BLaER1 (cell line): Measurements from ENCODE around the gene DDX10.

Experiments used
- H3K27ac ChIP-seq: shearing (Covaris generic); formaldehyde crosslinking; 2 replicates; pipeline ENCODE4 v1.8.1; 2022
- H3K27me3 ChIP-seq: shearing (Covaris generic); formaldehyde crosslinking; 2 replicates; pipeline ENCODE4 v1.8.1; 2022
- H3K36me3 ChIP-seq: shearing (Covaris generic); formaldehyde crosslinking; 2 replicates; pipeline ENCODE4 v1.8.1; 2022
- H3K4me1 ChIP-seq: shearing (Covaris generic); formaldehyde crosslinking; 2 replicates; pipeline ENCODE4 v1.8.1; 2022
- H3K4me2 ChIP-seq: shearing (Covaris generic); formaldehyde crosslinking; 2 replicates; pipeline ENCODE4 v1.8.1; 2022
- H3K4me3 ChIP-seq: shearing (Covaris generic); formaldehyde crosslinking; 2 replicates; pipeline ENCODE4 v1.8.1; 2022
- H3K9ac ChIP-seq: shearing (Covaris generic); formaldehyde crosslinking; 2 replicates; pipeline ENCODE4 v1.8.1; 2022
- H3K9me3 ChIP-seq: shearing (Covaris generic); formaldehyde crosslinking; 2 replicates; pipeline ENCODE4 v1.8.1; 2022
- H4K20me1 ChIP-seq: shearing (Covaris generic); formaldehyde crosslinking; 2 replicates; pipeline ENCODE4 v1.8.1; 2022
- Cebpa-rat ChIP-seq: shearing (Covaris generic); IDR thresholded peaks from 2 replicates; pipeline ENCODE4 v1.8.1; 2022

The DDX10 gene

DNA sequence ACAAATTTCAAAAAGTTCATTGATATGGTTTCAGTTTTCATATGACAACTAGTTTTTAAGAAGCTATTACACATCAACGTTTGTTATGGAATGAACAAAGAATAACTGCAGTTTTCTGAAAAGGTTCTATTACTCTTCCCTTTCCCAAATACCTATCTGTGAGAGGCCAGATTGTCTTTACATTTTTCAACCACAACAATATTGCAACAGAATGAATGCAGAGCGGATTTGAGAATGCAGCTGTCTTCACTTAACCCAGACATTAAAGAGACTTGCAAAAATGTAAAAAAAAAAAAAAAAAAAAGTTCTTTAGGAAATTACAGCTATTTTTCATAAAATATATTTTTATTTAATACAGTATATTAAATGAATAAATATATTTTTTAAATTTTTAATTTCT is 250.8 kb downstream of the DDX10 start:
- no peaks in the 10 kb centered on the region for H3K4me1 ChIP-seq
- no peaks in the 10 kb centered on the region for H3K9me3 ChIP-seq
- H3K36me3 ChIP-seq = peaks cover 6% of the 10 kb centered on the region; the same call in 1 of the 2 replicates
- no peak overlapping the region for H3K9ac ChIP-seq
- H3K27me3 ChIP-seq = no peaks in the 10 kb centered on the region
- H3K4me3 ChIP-seq = no peak overlapping the region
- TF ChIP-seq Cebpa-rat = no peak
- H4K20me1 ChIP-seq = no peaks in the 10 kb centered on the region
- H3K27ac ChIP-seq = no peak overlapping the region
- H3K4me2 ChIP-seq = no peak overlapping the region

DNA sequence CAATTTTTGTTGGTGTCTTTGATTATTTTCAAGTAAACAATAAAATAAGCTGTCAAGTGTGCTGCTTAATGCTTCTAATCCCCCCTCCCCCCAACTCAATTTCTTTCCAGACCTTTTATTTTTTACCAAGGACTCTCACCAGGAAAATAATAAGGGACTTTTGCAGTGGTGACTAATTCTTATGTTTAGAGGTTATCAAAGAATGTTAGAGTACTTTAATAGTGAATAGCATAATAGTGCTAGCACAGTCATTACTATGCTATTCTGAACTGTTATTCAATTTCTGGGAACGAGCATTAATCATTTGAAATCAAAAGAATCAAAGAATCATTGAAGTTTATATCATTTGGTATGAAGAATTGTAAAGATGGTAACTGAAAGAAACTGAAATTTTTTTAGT is 251.4 kb downstream of the DDX10 start:
- H3K27me3 ChIP-seq = no peaks in the 10 kb centered on the region
- TF ChIP-seq Cebpa-rat = no peak
- H3K9me3 ChIP-seq = no peaks in the 10 kb centered on the region
- H3K36me3 ChIP-seq = peaks cover 7% of the 10 kb centered on the region; the same call in 1 of the 2 replicates
- H3K9ac ChIP-seq = no peak overlapping the region
- no peak overlapping the region for H3K4me3 ChIP-seq
- H4K20me1 ChIP-seq = no peaks in the 10 kb centered on the region
- no peak overlapping the region for H3K4me2 ChIP-seq
- H3K4me1 ChIP-seq = no peaks in the 10 kb centered on the region
- H3K27ac ChIP-seq = no peak overlapping the region

DNA sequence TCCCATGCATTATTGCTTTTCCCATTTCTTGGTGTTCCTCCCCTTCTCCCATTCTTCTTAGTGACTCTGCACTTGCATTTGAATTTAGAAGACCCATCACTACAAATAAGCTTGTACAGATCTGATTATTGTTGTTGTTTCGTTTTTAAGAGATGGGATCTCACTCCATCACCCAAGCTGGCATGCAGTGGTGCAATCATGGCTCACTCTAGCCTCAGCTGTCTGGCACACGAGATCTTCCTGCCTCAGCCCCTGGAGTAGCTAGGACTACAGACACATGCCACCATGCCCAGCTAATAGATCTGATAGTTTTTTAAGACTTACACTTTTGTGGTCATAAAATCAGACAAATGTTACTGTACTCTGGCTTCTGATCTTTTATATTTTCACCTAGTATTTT is 252.1 kb downstream of the DDX10 start:
- Histone ChIP-seq H3K36me3 (peaks cover 10% of the 10 kb centered on the region; the same call in 1 of the 2 replicates), H3K4me1 (no peaks in the 10 kb centered on the region), H4K20me1 (no peaks in the 10 kb centered on the region), H3K9ac (no peak overlapping the region), H3K4me3 (no peak overlapping the region), H3K27me3 (no peaks in the 10 kb centered on the region), H3K9me3 (no peaks in the 10 kb centered on the region), H3K4me2 (no peak overlapping the region), H3K27ac (no peak overlapping the region)
- TF ChIP-seq Cebpa-rat = no peak

DNA sequence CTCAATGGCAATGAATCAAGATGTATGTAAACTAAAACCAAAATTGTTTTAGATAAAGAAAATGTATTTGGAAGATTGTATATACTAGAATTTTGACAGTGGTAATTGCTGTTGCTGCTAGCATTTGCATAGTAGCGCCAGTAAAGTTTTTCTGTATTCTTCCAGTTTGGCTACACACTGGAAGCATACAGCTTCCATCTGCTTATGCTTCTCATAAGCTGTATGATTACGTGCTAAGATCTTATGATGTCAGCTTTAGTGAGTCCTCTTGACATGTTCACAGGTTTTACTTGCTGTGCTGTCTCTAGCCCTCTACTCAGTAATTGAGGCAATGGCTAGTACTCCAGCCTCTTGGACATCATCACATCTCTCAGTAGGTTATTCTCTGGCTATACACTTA is 256.3 kb downstream of the DDX10 start:
- Histone ChIP-seq H3K27me3 (no peaks in the 10 kb centered on the region), H3K9me3 (no peaks in the 10 kb centered on the region), H3K27ac (no peak overlapping the region), H4K20me1 (0 out of 2 replicates have a peak, but pooled peaks cover 10% of the 10 kb centered on the region), H3K4me1 (no peaks in the 10 kb centered on the region), H3K36me3 (peaks cover 10% of the 10 kb centered on the region; the same call in 1 of the 2 replicates), H3K9ac (no peak overlapping the region), H3K4me3 (no peak overlapping the region), H3K4me2 (no peak overlapping the region)
- TF ChIP-seq Cebpa-rat = no peak

DNA sequence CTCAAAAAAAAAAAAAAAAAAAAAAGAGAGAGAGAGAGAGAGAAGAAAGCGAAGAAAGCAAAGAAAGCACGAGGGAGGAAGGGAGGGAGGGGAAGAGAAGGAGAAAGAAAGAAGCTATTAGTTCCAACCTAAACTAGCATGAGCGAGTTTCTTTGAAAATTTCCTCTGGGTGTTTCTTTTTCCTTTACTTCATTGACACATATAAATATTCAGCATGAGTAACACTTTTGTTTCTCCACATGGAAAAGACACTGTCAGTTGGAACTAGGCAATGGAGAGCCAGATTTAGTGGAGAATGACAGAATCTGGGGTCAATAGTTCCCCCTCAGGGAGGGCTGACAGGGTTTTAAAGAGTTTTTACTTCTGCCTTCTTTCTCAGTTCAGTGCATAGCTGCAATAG is 257.4 kb downstream of the DDX10 start:
- H3K27me3 ChIP-seq = no peaks in the 10 kb centered on the region
- H3K4me1 ChIP-seq = no peaks in the 10 kb centered on the region
- H3K9me3 ChIP-seq = no peaks in the 10 kb centered on the region
- H3K36me3 ChIP-seq = peaks cover 10% of the 10 kb centered on the region; the same call in 1 of the 2 replicates
- no peak overlapping the region for H3K9ac ChIP-seq
- 0 out of 2 replicates have a peak, but pooled peaks cover 10% of the 10 kb centered on the region for H4K20me1 ChIP-seq
- no peak for TF ChIP-seq Cebpa-rat
- H3K4me3 ChIP-seq = no peak overlapping the region
- H3K27ac ChIP-seq = no peak overlapping the region
- H3K4me2 ChIP-seq = no peak overlapping the region

DNA sequence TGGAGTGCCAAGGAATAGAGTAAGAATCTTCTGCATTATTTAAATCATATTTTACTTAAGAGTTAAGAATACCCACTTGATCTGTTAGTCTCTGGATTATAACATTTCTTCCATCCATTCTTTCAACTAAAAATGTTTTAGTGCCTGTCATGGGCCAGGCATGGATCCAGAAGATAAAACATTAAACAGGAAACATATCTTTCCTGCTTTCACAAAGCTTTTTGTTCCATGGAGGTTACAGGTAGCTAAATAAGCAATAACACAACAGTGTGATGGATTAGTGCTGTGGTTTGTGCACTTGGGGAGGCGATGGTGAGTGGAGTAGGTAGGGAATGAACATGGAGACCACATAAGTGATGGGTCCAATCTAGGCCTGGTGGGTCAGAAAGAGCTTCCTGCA is 258.5 kb downstream of the DDX10 start:
- Histone ChIP-seq H3K9ac (no peak overlapping the region), H3K4me1 (no peaks in the 10 kb centered on the region), H3K9me3 (no peaks in the 10 kb centered on the region), H3K27me3 (no peaks in the 10 kb centered on the region), H3K36me3 (peaks cover 10% of the 10 kb centered on the region; the same call in 1 of the 2 replicates), H3K27ac (no peak overlapping the region), H3K4me3 (no peak overlapping the region), H4K20me1 (0 out of 2 replicates have a peak, but pooled peaks cover 10% of the 10 kb centered on the region), H3K4me2 (no peak overlapping the region)
- no peak for TF ChIP-seq Cebpa-rat

DNA sequence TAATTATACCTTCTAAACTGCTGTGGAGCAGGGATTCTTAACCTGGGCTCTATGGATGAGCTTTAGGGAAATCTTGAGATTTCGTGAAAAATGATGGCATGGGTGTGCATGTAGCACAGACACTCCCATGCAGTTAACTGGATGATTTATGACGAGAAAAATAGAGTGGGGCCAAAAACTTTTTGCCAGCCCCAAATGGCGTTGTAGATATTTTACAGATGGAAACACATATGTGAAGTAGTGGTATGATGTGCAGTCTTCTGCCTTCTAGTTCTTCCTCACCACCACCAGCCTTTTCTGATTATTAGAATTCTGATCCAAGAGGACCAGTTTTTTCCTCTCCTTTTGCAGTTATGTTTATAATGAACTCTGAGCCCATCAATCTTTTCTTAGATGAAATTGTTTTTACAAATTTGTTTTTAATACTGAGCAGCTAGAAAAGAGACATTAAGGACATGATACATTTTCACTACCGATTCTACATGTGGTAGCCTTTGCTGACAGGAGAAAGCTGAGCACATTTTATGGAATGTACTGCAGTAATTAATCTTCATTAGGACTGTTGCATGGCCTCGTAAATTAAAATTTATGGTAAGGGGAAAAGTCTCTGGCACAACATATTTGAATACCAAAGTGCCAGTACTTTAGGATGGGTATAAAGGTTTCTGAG is 261.4 kb downstream of the DDX10 start:
- 0 out of 2 replicates have a peak, but pooled peaks cover 10% of the 10 kb centered on the region for H4K20me1 ChIP-seq
- H3K36me3 ChIP-seq = peaks cover 6% of the 10 kb centered on the region; the same call in 1 of the 2 replicates
- no peak overlapping the region for H3K4me3 ChIP-seq
- H3K27ac ChIP-seq = no peak overlapping the region
- no peak for TF ChIP-seq Cebpa-rat
- H3K27me3 ChIP-seq = no peaks in the 10 kb centered on the region
- no peak overlapping the region for H3K9ac ChIP-seq
- H3K9me3 ChIP-seq = no peaks in the 10 kb centered on the region
- no peaks in the 10 kb centered on the region for H3K4me1 ChIP-seq
- no peak overlapping the region for H3K4me2 ChIP-seq

DNA sequence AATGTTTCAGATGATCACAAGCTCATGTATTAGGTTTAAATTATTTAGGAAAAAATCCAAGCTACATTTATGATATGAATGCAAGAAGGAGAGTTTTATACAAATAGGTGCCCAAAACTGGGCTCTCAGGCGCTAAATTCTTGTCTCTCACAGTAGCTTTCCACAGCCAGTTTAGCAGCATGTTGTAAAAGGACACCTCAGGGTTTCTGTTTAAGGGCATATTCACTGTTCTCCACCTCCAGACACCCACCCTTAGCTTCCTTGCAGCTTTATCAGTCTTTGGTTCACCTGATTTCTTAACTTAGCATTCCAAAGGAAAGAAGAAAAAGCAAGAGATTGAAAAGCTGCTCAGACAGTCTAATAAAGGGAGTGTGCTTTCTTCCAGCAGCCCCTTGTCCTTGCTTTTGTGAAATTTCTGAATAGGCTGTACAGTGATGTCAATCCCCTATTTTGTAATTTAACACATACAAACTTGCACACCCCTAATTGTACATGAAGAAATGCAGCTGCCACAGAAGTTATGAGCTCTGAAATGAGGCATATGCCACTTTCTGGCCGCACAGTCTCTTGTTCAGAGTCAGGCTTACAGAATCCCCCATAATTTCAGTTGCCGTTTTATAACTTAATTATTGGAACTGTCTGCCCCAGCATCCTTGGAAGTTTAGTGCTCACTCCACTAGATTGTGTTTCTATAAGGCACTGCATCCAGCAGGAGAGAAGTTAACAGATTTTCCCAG is 262.1 kb downstream of the DDX10 start:
- H3K4me1 ChIP-seq = no peaks in the 10 kb centered on the region
- H4K20me1 ChIP-seq = 0 out of 2 replicates have a peak, but pooled peaks cover 10% of the 10 kb centered on the region
- H3K9ac ChIP-seq = no peak overlapping the region
- H3K9me3 ChIP-seq = no peaks in the 10 kb centered on the region
- no peak overlapping the region for H3K4me3 ChIP-seq
- no peak overlapping the region for H3K27ac ChIP-seq
- no peak for TF ChIP-seq Cebpa-rat
- H3K27me3 ChIP-seq = no peaks in the 10 kb centered on the region
- H3K4me2 ChIP-seq = no peak overlapping the region
- H3K36me3 ChIP-seq = peaks cover 4% of the 10 kb centered on the region; the same call in 1 of the 2 replicates

DNA sequence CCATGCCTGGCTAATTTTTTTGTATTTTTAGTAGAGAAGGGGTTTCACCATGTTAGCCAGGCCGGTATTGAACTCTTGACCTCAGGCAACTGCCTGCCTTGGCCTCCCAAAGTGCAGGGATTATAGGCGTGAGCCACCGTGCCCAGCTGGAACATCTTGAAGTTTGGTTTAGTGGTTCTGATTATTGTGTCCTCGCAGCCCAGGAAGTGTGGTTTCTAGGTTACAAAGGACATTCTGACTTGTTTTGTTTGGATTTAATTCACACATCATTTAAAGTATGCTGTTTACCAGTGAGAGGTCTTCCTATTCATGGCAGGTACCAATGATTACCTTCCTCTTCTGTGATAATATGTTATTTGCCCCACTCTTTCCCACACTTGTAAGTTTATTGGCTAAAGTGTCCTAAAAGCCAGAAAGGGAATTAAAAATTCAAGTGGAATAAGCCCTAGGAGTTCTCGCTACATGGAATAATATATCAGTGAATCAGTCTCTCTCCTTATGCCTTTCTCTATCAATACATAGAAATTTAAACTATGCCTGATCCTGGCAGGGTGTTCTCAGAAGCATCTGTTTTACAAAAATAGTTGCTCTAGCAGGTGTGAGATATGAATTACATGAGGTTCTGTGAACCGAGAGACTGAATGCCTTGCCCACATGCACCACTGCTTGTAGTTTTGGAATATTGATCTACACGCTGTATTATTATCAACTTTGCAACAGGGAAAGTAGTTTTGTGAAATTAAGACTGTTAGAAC is 263.1 kb downstream of the DDX10 start:
- TF ChIP-seq Cebpa-rat = no peak
- no peak overlapping the region for H3K9ac ChIP-seq
- no peak overlapping the region for H3K4me3 ChIP-seq
- H3K27me3 ChIP-seq = no peaks in the 10 kb centered on the region
- no peaks in the 10 kb centered on the region for H3K4me1 ChIP-seq
- 0 out of 2 replicates have a peak, but pooled peaks cover 10% of the 10 kb centered on the region for H4K20me1 ChIP-seq
- no peak overlapping the region for H3K4me2 ChIP-seq
- H3K27ac ChIP-seq = no peak overlapping the region
- peaks cover 4% of the 10 kb centered on the region; the same call in 1 of the 2 replicates for H3K36me3 ChIP-seq
- no peaks in the 10 kb centered on the region for H3K9me3 ChIP-seq

DNA sequence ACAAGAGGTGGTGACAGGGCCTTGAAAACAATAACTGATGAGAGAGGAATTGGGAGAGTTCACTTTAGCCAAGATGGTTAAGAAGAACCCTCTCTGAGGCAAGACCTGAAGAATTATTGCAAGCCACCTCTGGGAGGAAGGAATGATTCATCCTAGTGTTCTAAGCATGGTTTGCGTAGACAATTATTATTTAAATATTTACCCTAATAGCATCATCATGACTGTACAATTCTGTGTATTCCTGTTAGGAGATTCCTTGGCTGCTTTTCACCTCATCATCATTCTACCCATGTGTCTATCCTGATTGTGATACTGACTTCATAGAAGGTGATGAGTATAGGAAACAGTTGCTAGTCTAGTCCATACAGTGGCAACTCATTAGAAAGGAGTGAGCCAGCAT is 264.4 kb downstream of the DDX10 start:
- peaks cover 4% of the 10 kb centered on the region; the same call in 1 of the 2 replicates for H3K36me3 ChIP-seq
- no peak overlapping the region for H3K9ac ChIP-seq
- H3K27ac ChIP-seq = no peak overlapping the region
- H3K4me3 ChIP-seq = no peak overlapping the region
- no peaks in the 10 kb centered on the region for H3K9me3 ChIP-seq
- TF ChIP-seq Cebpa-rat = no peak
- no peaks in the 10 kb centered on the region for H3K4me1 ChIP-seq
- no peaks in the 10 kb centered on the region for H3K27me3 ChIP-seq
- H3K4me2 ChIP-seq = no peak overlapping the region
- H4K20me1 ChIP-seq = 0 out of 2 replicates have a peak, but pooled peaks cover 10% of the 10 kb centered on the region
